ENCODE data around the gene SESN1.
A peak's percentile ranks its signal among the peaks of the same experiment; 100 is the strongest.

The SESN1 gene

GRCh38 chr6:108959972-108960582 lies 134.6 kb downstream of the SESN1 start:
- Histone ChIP-seq H3K27me3 (ENCODE audit: insufficient read depth, low read depth) (no peaks in the 10 kb centered on the region), H4K20me1 (ENCODE audit: insufficient read depth) (no peaks in the 10 kb centered on the region), H3K4me1 (ENCODE audit: low read depth, poor library complexity, severe bottlenecking) (peaks cover 21% of the 10 kb centered on the region), H3K9ac (no peak overlapping the region), H3K4me2 (no peak overlapping the region), H3K27ac (no peak overlapping the region), H3K36me3 (ENCODE audit: insufficient read depth) (no peaks in the 10 kb centered on the region), H3K4me3 (IDR thresholded peaks at IDR 0.05; ENCODE audit: insufficient read depth, low read depth, low read length) (no peak overlapping the region), H2AFZ (ENCODE audit: low read depth) (no peak overlapping the region), H3K79me2 (ENCODE audit: insufficient read depth, low read depth) (no peaks in the 10 kb centered on the region)
- TF ChIP-seq CTCF (conservative IDR thresholded peaks at IDR 0.05; ENCODE audit: low read depth, low read length): no peak

GRCh38 chr6:108958900-108959770 lies 135.5 kb downstream of the SESN1 start:
- Histone ChIP-seq H3K9ac (no peak overlapping the region), H3K4me2 (no peak overlapping the region), H3K4me1 (ENCODE audit: low read depth, poor library complexity, severe bottlenecking) (peaks cover 25% of the 10 kb centered on the region), H3K27ac (no peak overlapping the region), H3K4me3 (IDR thresholded peaks at IDR 0.05; ENCODE audit: insufficient read depth, low read depth, low read length) (no peak overlapping the region), H3K36me3 (ENCODE audit: insufficient read depth) (no peaks in the 10 kb centered on the region), H3K79me2 (ENCODE audit: insufficient read depth, low read depth) (no peaks in the 10 kb centered on the region), H2AFZ (ENCODE audit: low read depth) (no peak overlapping the region), H3K27me3 (ENCODE audit: insufficient read depth, low read depth) (no peaks in the 10 kb centered on the region), H4K20me1 (ENCODE audit: insufficient read depth) (no peaks in the 10 kb centered on the region)
- TF ChIP-seq CTCF (conservative IDR thresholded peaks at IDR 0.05; ENCODE audit: low read depth, low read length): no peak

- Histone ChIP-seq H3K4me3 (IDR thresholded peaks at IDR 0.05; ENCODE audit: insufficient read depth, low read depth, low read length) (no peak overlapping the region), H3K36me3 (ENCODE audit: insufficient read depth) (no peaks in the 10 kb centered on the region), H3K4me2 (no peak overlapping the region), H2AFZ (ENCODE audit: low read depth) (no peak overlapping the region), H3K4me1 (ENCODE audit: low read depth, poor library complexity, severe bottlenecking) (peaks cover 25% of the 10 kb centered on the region), H3K9ac (no peak overlapping the region), H3K27me3 (ENCODE audit: insufficient read depth, low read depth) (no peaks in the 10 kb centered on the region), H3K27ac (no peak overlapping the region), H3K79me2 (ENCODE audit: insufficient read depth, low read depth) (no peaks in the 10 kb centered on the region), H4K20me1 (ENCODE audit: insufficient read depth) (no peaks in the 10 kb centered on the region)
- TF ChIP-seq CTCF (conservative IDR thresholded peaks at IDR 0.05; ENCODE audit: low read depth, low read length): no peak
These were observed 137.4 kb downstream of the SESN1 start for GRCh38 chr6:108957221-108957620.

- Histone ChIP-seq H3K79me2 (ENCODE audit: insufficient read depth, low read depth) (no peaks in the 10 kb centered on the region), H4K20me1 (ENCODE audit: insufficient read depth) (no peaks in the 10 kb centered on the region), H3K27ac (peak overlapping the region; percentile 77), H3K9ac (peak overlapping the region; percentile 31; the same call in 1 of the 2 replicates), H2AFZ (ENCODE audit: low read depth) (peak overlapping the region; percentile 74), H3K4me2 (peak overlapping the region; percentile 51), H3K36me3 (ENCODE audit: insufficient read depth) (no peaks in the 10 kb centered on the region), H3K4me1 (ENCODE audit: low read depth, poor library complexity, severe bottlenecking) (peaks cover 25% of the 10 kb centered on the region), H3K27me3 (ENCODE audit: insufficient read depth, low read depth) (no peaks in the 10 kb centered on the region), H3K4me3 (IDR thresholded peaks at IDR 0.05; ENCODE audit: insufficient read depth, low read depth, low read length) (no peak overlapping the region)
- no peak for TF ChIP-seq CTCF (conservative IDR thresholded peaks at IDR 0.05; ENCODE audit: low read depth, low read length)
These were observed 139.2 kb downstream of the SESN1 start for GRCh38 chr6:108955329-108955949.

Measured in KMS-11 (cell line).